ENCODE measurements around the gene IL36A.

IL36A gene

DNA sequence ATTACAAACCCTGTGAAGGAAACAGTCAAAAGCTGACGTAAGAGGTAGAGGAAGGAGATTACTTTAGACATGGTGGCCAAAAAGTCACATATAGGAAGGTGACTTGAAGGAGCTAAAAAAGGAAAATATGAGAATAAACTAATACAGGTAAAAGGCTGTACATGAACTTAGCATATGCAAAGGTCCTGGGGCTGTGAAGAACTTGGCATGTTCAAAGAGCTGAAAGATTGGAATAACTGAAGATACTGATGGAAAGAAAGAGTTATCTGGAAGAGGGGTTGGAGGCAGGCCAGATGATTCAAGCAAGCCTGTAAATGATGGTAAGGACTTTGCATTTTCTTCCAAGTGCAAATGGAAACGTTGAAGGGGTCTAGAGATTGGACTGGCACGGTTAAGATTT is 13.2 kb downstream of the IL36A start:
- H3K4me3 Mint-ChIP-seq, result no peak overlapping the region
- peaks cover 9% of the 10 kb centered on the region for H3K4me1 Mint-ChIP-seq (ENCODE audit: low read depth)
- H3K9me3 Mint-ChIP-seq, result peaks cover 16% of the 10 kb centered on the region
- no peaks in the 10 kb centered on the region for H3K36me3 Mint-ChIP-seq (ENCODE audit: low read depth)
- peaks cover 4% of the 10 kb centered on the region for H3K27me3 Mint-ChIP-seq
- H3K27ac Mint-ChIP-seq, result no peak overlapping the region

DNA sequence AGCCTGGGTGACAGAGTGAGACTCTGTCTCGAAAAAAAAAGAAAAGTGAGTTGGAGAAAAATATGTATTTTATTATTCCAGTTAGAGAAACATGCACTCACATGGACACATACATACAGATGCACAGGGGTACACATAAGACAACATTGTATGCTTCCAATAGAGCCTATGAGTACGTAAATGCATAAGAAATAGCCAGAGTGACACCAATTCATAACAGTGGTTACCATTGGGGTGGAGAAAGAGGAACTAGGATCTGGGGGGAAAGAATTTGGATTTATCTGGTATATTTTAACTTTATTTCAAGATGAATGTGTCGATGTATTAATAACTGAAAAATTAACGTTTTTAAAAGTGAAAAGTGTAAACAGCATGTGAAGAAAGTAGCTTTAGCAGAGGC is 16.1 kb downstream of the IL36A start:
- Mint-ChIP-seq H3K9me3 (peaks cover 16% of the 10 kb centered on the region), H3K27ac (no peak overlapping the region), H3K4me1 (ENCODE audit: low read depth) (peaks cover under 1% of the 10 kb centered on the region), H3K27me3 (peaks cover 10% of the 10 kb centered on the region), H3K4me3 (no peak overlapping the region), H3K36me3 (ENCODE audit: low read depth) (no peaks in the 10 kb centered on the region)

DNA sequence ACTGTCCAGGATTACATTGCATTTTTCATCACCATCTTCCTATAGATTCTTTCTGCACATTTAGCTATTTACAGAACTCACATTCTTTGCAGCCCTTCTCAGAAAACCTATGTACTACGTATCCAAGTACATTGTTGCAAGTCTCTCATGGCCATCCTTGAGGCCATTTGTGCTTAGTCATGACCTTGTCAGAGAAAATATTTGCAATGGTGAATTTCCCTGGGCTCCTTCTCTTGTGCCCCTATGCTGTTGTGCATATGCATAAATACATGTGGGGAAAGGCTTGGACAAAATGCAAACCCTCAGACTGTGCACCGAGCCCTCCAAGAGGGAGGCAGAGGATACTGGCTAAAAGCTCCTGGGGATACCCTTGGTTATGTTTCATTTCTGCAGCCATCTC is 19.5 kb downstream of the IL36A start:
- Mint-ChIP-seq H3K36me3 (ENCODE audit: low read depth) (no peaks in the 10 kb centered on the region), H3K4me1 (ENCODE audit: low read depth) (no peaks in the 10 kb centered on the region), H3K27me3 (peaks cover 18% of the 10 kb centered on the region), H3K4me3 (no peak overlapping the region), H3K9me3 (no peaks in the 10 kb centered on the region), H3K27ac (no peak overlapping the region)

DNA sequence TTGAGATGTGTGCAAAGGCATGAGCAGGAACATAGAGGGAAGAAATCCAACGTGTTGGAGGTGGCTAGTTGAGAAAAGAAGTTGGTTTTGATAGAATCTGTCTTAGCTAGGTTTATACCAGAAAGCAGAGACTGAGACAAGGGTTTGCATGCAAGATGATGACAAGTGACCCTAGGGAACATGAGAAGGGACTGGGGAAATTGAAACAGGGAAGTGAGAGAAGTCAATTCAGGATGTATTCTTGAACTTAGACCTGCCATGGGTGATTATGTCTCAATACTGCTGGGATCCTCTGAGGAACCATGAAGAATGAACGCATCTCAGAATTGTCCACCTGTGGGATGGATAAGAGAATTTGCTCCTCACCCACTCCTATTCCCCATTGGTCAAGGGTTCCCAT is 20.5 kb downstream of the IL36A start:
- H3K27me3 Mint-ChIP-seq, result peaks cover 22% of the 10 kb centered on the region
- no peaks in the 10 kb centered on the region for H3K9me3 Mint-ChIP-seq
- no peaks in the 10 kb centered on the region for H3K4me1 Mint-ChIP-seq (ENCODE audit: low read depth)
- no peak overlapping the region for H3K27ac Mint-ChIP-seq
- H3K36me3 Mint-ChIP-seq (ENCODE audit: low read depth), result no peaks in the 10 kb centered on the region
- no peak overlapping the region for H3K4me3 Mint-ChIP-seq

DNA sequence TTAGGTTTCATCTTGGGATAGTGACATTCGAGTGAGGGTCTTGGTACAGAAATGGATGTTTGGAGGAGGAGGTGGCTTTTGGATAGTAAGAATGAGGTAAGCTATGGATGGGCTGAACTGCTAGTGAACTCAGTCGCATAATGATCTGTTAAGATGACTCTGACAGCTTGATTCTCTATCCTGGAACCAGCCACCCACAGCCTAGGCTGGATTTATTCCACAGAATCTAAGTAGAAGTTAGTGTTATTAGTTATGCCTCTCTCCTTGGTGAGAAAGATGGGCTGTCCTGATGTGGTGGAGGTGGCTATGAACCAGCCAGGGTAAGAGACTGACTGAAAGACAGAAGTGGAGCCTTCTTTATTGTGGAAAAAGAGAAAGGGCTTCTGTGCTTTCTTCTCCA is 22.4 kb downstream of the IL36A start:
- Mint-ChIP-seq H3K4me3 (no peak overlapping the region), H3K27ac (no peak overlapping the region), H3K4me1 (ENCODE audit: low read depth) (no peaks in the 10 kb centered on the region), H3K27me3 (peaks cover 22% of the 10 kb centered on the region), H3K9me3 (no peaks in the 10 kb centered on the region), H3K36me3 (ENCODE audit: low read depth) (no peaks in the 10 kb centered on the region)

DNA sequence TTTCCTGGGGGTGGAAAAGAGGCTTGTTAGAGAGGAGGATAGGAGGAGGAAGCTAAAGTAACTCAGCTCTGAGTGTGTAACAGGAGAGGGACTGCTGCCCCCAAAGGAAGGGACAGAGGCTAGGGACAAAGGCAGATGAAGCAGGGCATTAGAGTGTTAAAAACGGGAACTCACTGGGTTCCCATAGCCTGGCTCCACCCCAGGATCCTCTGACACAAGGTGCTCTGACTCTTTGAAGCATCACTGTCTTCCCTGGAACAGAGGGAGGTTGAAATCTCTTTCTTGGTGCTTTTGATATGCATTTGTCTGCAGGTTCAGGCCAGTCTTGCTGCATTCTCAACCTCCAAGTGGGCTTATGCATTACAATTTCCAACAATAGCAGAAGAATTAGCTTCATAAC is 22.9 kb downstream of the IL36A start:
- Mint-ChIP-seq H3K36me3 (ENCODE audit: low read depth) (no peaks in the 10 kb centered on the region), H3K4me3 (no peak overlapping the region), H3K27ac (no peak overlapping the region), H3K9me3 (no peaks in the 10 kb centered on the region), H3K4me1 (ENCODE audit: low read depth) (no peaks in the 10 kb centered on the region), H3K27me3 (peaks cover 22% of the 10 kb centered on the region)

DNA sequence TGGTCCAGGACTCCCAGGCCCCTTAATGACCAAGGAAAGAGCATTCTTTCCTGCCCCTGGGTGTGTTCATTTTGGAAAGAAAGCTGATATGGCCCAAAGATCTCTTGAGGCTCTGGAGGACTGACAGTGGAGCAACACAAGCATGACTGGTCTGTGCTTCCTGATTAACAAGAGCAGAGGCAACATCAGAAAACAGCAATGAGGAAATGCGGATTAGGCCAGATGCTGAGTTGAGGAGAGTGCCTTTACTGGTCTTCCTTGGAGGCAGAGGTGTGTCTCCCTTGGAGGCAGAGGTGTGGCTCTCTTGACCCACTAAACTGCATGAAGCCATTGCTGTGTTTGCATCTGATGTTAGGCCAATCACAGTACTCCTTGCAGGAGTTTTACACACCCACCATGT is 27.5 kb downstream of the IL36A start:
- no peaks in the 10 kb centered on the region for H3K4me1 Mint-ChIP-seq (ENCODE audit: low read depth)
- no peak overlapping the region for H3K27ac Mint-ChIP-seq
- H3K36me3 Mint-ChIP-seq (ENCODE audit: low read depth), result no peaks in the 10 kb centered on the region
- peaks cover 7% of the 10 kb centered on the region for H3K27me3 Mint-ChIP-seq
- no peak overlapping the region for H3K4me3 Mint-ChIP-seq
- H3K9me3 Mint-ChIP-seq, result no peaks in the 10 kb centered on the region

DNA sequence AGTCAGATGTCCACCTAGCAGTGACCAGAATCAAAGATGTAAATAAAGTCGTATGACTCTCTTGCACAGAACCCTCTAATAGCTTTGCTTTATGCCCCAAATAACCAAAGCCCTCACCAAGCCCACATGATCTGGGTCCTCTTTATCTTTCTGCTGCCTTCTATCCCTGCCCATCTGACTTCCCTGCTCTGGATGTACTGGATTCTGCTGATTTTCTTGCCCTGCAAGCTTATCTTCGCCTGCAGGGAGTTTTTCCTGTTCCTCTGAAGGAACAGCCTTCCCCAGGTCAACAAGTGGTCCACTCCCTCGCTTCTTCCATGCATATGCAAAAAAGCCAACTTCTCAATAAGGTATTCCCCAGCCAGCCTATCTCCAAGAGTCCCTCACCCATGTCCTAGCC is 28.8 kb downstream of the IL36A start:
- Mint-ChIP-seq H3K36me3 (ENCODE audit: low read depth) (no peaks in the 10 kb centered on the region), H3K27ac (no peak overlapping the region), H3K9me3 (no peaks in the 10 kb centered on the region), H3K4me3 (no peak overlapping the region), H3K27me3 (peaks cover 7% of the 10 kb centered on the region), H3K4me1 (ENCODE audit: low read depth) (no peaks in the 10 kb centered on the region)

DNA sequence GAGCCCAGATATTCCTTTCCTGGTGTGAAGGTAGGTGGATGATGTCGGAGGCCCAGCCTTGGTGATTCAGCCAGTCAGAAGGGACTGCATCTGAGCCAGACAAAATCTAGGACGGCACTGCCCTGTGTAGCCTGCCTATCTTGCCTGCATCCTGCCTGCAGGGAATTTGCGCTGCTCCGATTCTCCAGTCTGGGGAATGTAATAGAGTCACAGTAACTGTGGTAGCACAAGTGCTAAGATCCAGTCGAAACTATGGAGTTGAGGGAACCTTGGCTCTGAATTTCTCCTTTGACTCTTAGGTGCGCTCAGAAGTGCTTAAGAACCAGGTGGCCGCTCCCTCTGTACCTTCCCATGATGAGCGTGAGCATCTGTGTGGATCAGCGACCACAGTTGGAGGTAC is 31.5 kb downstream of the IL36A start:
- no peaks in the 10 kb centered on the region for H3K9me3 Mint-ChIP-seq
- H3K36me3 Mint-ChIP-seq (ENCODE audit: low read depth), result no peaks in the 10 kb centered on the region
- H3K27ac Mint-ChIP-seq, result no peak overlapping the region
- no peaks in the 10 kb centered on the region for H3K27me3 Mint-ChIP-seq
- no peaks in the 10 kb centered on the region for H3K4me1 Mint-ChIP-seq (ENCODE audit: low read depth)
- H3K4me3 Mint-ChIP-seq, result no peak overlapping the region

DNA sequence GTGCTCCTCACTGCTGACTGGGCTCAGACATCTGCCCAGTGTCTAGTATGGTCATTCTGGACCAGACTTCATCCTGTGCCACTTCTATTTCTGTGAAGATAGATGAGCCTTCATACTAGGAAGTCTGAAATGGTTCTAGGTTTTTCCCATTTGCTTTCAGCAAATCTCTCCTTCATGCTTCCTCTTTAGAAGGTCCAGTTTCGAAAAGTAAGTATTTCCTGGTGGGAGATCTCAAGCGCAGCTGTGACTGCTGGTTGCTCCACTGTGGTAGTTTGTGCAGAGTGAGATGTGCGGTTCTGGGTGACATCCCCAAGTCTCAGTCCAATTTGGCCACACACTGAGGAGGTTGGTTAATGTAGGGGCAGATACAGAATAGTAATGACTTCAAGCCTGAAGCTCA is 33.0 kb downstream of the IL36A start:
- Mint-ChIP-seq H3K27me3 (peaks cover 5% of the 10 kb centered on the region), H3K36me3 (ENCODE audit: low read depth) (no peaks in the 10 kb centered on the region), H3K9me3 (no peaks in the 10 kb centered on the region), H3K4me1 (ENCODE audit: low read depth) (no peaks in the 10 kb centered on the region), H3K4me3 (no peak overlapping the region), H3K27ac (no peak overlapping the region)

DNA sequence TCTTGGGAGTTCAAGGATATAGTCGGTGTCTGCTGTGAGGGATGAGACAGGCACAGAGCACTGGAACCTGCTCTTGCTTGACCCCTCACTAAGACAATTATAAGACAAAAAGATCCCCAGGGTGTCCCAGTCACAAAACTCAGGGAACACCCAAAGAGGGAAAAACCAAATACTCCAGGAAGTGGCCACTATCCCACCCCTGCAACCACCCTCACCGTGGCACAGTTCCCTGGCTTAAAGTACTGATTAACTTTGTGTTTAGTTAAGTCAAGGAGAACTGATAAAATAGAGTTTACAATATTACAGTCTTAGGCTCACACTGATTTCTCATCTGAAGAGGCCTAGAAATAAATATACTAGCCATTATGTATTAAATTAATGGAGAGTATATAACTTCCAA is 33.9 kb downstream of the IL36A start:
- no peak overlapping the region for H3K4me3 Mint-ChIP-seq
- H3K27me3 Mint-ChIP-seq, result peaks cover 5% of the 10 kb centered on the region
- H3K27ac Mint-ChIP-seq, result no peak overlapping the region
- H3K9me3 Mint-ChIP-seq, result no peaks in the 10 kb centered on the region
- H3K36me3 Mint-ChIP-seq (ENCODE audit: low read depth), result no peaks in the 10 kb centered on the region
- no peaks in the 10 kb centered on the region for H3K4me1 Mint-ChIP-seq (ENCODE audit: low read depth)

DNA sequence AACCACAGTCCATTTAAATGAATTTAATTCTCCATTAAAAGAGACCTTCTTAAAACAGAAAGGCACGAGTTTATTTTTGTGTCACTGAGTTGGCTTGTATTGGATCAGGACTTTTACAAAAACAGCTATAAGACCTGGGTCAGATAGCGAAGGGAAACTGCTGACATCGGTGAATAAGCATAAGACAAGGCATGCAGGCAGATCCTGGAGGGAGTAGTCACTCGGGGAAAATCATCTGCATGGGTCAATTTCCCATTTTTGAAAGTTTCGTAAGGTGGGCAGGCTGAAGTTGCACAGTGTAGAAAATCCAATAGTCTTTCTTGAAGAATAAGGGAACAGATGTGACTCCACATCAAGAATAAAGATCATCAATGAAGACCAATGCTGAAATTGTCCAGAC is 34.5 kb downstream of the IL36A start:
- H3K27me3 Mint-ChIP-seq, result peaks cover 5% of the 10 kb centered on the region
- H3K4me3 Mint-ChIP-seq, result no peak overlapping the region
- no peaks in the 10 kb centered on the region for H3K9me3 Mint-ChIP-seq
- H3K36me3 Mint-ChIP-seq (ENCODE audit: low read depth), result no peaks in the 10 kb centered on the region
- H3K27ac Mint-ChIP-seq, result no peak overlapping the region
- no peaks in the 10 kb centered on the region for H3K4me1 Mint-ChIP-seq (ENCODE audit: low read depth)

DNA sequence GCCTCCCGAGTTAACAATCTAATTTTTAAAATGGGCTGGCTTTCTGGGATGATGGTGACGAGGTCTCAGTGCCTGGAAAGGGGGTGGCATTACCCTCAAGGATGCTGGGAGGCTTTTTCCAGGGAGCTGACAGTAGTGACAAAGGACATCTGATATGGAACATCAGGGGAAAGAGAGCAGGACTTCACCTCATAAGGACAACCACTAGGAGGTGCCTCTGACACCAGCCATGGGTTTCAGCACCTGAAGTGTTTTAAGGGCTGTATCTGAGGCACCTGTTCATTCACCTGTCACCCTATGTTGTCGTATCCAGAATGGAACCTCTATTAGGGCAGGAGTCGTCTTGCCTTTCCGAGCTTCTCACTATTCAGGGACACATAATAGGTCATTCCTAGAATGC is 36.6 kb downstream of the IL36A start:
- Mint-ChIP-seq H3K27ac (no peak overlapping the region), H3K4me1 (ENCODE audit: low read depth) (no peaks in the 10 kb centered on the region), H3K9me3 (no peaks in the 10 kb centered on the region), H3K27me3 (peaks cover 8% of the 10 kb centered on the region), H3K36me3 (ENCODE audit: low read depth) (no peaks in the 10 kb centered on the region), H3K4me3 (no peak overlapping the region)

DNA sequence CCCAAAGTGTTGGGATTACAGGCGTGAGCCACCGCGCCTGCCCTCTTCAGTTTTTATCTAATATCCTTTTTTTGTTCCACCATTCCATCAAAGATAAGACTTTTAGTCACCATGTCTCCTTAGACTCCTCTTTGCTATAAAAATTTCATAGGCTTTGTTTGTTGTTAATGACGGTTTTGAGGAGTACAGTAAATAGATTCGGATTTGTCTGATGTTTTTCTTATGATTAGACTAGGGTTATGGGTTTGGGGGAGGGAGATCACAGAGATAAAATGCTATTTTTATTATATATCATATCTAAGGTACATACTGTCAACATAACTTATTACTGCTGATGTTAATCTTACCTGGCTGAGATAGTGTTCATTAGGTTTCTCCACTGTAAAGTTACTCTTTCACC is 41.2 kb downstream of the IL36A start:
- no peak overlapping the region for H3K27ac Mint-ChIP-seq
- no peaks in the 10 kb centered on the region for H3K36me3 Mint-ChIP-seq (ENCODE audit: low read depth)
- peaks cover 8% of the 10 kb centered on the region for H3K27me3 Mint-ChIP-seq
- no peaks in the 10 kb centered on the region for H3K9me3 Mint-ChIP-seq
- no peaks in the 10 kb centered on the region for H3K4me1 Mint-ChIP-seq (ENCODE audit: low read depth)
- no peak overlapping the region for H3K4me3 Mint-ChIP-seq

DNA sequence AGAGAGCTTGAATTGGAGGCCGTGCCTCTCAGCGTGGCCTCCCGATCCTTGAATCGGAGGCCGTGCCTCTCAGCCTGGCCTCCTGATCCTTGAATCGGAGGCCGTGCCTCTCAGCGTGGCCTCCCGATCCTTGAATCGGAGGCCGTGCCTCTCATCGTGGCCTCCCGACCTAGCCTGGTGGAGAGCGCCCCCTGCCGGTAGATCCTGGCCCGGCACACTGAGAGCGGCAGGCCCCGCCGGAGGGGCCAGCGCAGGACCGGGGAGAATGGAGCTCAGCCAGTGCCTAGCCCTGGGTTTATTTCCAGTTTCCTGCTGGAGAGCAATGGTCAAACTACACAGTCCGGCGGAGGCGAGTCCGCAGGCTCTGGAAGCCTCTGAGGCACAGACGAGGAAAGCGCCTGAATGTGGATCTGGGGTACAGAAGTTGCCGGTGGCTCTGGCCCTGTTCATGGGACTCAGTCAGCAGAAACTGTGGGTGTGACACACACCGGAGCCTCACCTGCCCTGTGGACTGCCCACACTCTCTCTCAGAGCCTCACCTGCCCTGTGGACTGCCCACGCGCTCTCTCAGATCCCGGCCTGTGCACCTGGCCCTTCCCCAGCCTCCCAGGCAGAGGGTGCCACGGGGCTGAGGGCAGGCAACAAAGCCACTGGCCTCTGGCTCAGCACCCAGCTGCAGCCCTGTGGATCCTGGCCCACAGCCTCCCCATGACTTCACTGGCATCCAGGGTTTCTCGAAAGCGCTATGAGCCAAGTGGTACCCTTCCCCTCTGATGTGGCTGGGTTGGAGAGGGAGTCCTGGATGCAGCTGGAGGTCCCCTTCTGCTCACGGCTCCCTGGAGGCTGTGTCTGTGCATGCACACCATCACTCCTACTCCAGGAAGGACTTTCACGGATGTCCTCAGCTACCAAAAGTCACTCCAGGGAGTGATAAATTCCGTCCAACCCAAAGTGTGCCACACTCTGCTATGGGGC is 45.9 kb downstream of the IL36A start:
- Mint-ChIP-seq H3K4me3 (no peak overlapping the region), H3K4me1 (ENCODE audit: low read depth) (peaks cover 10% of the 10 kb centered on the region), H3K36me3 (ENCODE audit: low read depth) (peaks cover 4% of the 10 kb centered on the region), H3K9me3 (peaks cover 20% of the 10 kb centered on the region), H3K27me3 (peaks cover 3% of the 10 kb centered on the region), H3K27ac (no peak overlapping the region)

DNA sequence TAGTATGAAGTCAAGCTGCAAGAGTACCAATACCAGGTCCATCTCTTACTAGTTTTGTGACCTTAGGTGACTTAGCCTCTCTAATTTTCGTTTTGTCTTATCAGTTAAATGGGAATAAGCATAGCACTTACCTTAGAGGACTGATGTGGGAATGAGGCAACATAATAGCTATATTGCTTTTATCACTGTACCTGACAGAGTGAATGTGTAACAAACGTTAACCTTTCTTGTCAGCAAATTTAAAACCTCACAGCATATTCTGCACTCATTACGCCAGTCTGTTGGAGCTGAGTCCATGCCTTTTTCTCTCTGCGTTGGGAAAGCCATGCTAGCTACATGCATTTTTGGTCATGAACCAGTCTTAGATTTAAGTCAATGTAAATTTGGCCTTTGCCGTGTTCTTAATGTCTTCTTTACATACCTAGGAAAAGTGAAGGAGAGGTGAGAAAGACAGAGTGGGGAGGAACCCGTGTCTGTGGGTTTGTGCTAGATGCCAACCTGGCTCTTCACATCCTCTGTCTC is 47.2 kb downstream of the IL36A start, which contains the start of gene IL36B:
Gene IL36B, minus strand, starts transcription at position 472 of the 522 bp plus-strand sequence.
- H3K27me3 Mint-ChIP-seq, result no peaks in the 10 kb centered on the region
- H3K36me3 Mint-ChIP-seq (ENCODE audit: low read depth), result peaks cover 4% of the 10 kb centered on the region
- peaks cover 24% of the 10 kb centered on the region for H3K9me3 Mint-ChIP-seq
- H3K27ac Mint-ChIP-seq, result no peak within 1 kb of the TSS
- no peak within 1 kb of the TSS for H3K4me3 Mint-ChIP-seq
- H3K4me1 Mint-ChIP-seq (ENCODE audit: low read depth), result peaks cover 17% of the 10 kb centered on the region
